ENCODE results near the gene KAZN.

Gene KAZN

DNA sequence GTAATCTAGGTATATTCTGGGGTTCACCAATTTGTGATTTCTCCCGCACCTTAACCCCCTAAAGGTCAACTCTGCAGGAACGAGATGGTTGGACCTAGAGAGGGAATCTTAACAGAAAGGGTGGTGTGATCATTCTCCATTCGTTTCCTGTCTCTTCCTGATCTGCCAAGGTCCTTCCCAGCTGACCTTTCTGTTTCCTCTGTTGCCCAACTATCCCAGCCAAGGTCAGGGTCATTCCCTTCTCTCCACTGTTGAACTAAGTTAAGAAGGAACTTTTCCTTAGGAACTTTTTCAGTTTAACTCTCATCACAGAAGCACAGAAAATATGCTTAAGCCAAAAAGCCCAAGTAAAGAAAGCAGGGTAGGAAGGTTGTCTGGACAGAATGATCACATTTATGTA, 49.3 kb downstream of the KAZN start:
- no peak for DNase-seq (ENCODE audit: low spot score)

- DNase-seq (ENCODE audit: low spot score), result no peak
Observed at GRCh38 chr1:14648391-14648790, 49.9 kb downstream of the KAZN start.

DNA sequence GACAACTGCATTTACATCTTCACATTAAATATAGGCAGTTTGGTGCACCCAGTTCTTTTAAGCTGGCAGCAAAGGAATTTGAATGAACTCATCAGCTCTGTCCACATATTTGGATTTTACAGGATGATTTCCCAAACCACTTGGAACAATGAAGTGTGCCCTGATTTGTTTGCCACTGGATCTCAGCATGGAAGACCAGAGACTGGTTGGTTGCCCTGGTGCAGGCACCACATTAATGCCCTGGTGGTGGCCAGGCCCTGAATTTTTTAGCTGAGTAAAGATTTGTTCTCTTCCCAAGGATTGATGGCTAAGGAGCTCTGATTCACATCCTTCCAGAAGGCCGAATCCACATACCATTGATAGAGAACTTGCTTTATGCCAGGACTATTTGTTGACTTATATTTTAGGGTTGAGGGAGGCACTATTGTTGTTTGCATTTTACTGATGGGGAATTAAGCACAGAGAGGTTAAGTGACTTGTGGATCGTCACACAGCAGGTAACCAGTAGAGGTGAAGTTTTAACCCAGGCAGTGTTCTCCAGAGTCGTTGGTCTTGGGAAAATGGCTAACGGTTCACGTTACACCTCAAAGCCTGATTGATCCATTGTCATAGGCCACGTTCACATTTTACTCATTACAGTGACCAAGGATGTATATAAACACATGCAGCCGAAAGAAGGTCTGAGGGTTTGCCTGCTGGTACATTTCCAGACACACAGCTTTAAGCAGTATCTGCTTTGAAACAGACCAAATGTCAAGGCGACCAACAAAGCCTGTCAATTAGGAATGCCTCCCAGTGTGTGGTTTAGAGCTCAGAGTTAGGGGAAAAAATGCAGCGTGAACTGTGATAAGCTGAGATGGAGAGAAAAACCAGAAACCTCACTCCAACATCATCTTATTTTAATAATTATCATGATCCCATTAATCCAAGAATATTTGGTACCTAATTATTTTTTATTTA, 50.7 kb downstream of the KAZN start:
- peak; percentile 13 for DNase-seq (ENCODE audit: low spot score)

GRCh38 chr1:14649976-14650375, 51.5 kb downstream of the KAZN start:
- DNase-seq (ENCODE audit: low spot score), result no peak

- DNase-seq (ENCODE audit: low spot score), result no peak
Observed at GRCh38 chr1:14650951-14651350, 52.5 kb downstream of the KAZN start.

DNA sequence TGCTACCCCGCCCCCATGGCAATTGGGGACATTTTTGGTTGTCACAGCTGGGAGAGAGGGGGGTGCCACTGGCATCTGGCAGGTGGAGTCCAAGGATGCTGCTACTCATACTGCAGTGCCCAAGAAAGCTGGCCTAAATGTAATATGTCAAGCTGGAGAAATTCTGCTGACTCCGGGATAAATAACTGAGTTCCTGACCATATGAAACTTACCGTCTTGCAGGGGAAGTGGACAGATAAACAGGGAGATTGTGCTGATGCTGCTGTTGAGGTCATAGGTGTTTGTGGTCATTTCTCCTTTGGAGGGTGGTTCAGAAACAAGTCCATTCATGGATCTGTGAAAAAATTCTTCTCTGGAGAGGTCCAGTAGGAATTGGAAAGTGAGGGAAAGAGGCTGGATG, 54.4 kb downstream of the KAZN start:
- DNase-seq (ENCODE audit: low spot score), result no peak

DNA sequence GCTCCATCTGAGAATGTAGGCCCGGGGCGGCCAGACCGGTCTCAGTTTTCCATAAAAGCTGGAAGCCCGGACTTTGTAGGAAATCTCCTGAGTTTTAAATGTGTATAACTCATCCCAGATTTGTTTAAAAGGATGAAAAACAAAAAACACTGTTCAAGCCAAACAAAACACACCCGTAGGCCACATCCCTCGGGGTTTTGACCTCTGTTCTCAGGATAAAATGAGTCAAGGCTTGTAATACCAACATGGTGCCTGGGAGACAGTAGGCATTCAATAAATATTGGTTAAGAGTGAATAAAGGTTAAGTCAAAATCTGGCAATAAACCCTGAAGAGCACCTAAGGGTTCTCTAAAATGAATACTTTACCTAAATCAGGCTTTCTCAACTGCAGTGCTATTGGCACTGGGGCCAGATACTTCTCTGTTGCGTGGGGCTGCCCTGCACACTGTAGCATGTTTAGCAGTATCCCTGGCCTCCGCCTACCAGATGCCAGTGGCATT, 55.0 kb downstream of the KAZN start:
- DNase-seq (ENCODE audit: low spot score), result peak; percentile 21

DNA sequence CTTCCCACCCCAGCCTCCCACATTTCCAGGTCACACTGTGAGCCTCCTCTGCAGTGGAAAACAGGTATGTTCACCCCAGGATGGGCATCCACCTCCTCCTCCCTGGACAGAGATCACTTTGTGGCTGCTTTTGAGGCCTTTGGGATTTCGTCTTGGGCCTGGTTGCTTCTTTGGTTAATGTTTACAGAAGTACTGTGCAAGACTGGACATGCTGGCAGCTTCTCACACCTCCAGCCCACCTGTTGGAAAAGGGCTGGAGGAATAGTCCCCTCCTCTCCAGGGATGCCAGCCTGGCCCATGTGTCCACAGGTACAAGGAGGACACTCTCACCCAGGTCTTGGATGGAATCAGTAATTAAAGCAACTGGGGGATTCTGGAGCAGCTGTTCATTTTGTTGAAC, 56.1 kb downstream of the KAZN start:
- DNase-seq (ENCODE audit: low spot score), result no peak

DNA sequence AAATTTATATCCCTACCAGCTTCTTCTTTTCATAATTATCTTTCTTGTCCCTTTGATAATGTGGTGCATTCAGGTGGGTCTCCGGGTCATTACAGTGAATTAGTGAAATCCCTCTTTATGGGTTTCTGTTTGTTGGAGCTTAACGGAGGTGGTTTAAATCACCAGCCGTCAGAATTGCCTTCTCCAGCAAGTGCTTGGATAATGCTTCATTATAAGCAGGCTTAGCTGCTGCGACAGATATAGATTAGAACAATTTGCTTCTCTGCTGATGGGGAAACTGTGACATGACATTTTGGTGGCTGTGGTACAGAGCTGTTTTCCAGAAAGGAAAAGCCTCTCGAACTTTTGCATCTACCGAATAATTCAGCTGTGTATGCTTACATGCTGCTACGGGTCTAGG, 56.9 kb downstream of the KAZN start:
- no peak for DNase-seq (ENCODE audit: low spot score)

GRCh38 chr1:14656384-14656937, 58.0 kb downstream of the KAZN start:
- DNase-seq (ENCODE audit: low spot score), result no peak

DNA sequence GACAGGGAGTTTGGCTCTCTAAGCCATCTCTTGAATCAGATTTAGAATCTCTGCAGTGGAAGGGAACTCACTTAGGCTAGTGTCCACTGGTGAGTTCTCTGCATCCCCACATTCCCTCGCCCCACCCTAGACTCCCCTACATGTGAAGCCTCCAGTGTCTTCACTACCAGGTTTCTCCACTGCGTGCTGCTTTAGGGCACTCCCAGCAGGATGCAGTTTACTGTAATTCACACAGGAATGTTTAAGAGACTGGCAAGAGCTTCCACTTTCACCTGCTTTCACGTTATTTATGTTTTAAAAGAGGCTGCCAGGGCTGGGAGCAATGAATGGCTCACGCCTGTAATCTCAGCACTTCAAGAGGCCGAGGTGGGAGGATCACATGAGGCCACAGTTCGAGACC, 60.2 kb downstream of the KAZN start:
- no peak for DNase-seq (ENCODE audit: low spot score)

DNA sequence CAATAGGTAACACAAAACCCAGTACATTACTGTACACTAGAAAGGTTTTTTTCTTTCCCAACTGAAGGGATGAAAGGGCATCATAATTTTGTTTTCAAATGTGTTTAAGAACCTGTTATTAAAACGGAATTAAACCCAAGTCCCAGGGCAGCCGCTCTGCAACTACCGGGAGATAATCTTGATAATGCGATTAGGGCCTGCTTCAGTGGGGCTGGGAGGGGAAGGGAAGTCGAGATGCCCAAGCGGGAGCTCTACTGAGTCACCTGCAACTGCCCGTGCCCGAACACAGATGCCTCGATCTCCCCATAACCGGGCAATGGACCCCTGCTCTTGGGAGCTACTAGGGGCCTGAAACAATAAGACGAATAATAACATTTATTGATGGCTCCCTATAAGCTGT, 61.4 kb downstream of the KAZN start:
- no peak for DNase-seq (ENCODE audit: low spot score)

DNA sequence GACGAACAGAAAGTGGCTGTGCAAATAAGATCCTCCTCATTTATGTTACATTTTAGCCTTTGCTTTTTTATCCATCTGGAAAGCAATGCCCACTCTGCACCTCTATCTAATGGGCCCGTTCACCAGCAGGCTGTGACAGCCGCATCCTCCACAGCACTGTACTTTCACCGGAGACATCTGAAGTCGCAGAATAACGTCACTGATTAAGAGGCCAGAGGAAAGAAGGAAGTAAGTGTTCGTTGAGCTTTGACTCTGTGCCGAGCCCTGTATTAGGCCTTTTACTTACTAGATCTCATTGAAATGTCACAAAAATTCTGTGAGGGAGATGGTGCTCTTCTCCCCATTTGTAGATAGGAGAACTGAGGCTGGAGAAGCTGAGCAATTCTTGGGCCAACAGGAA, 62.3 kb downstream of the KAZN start:
- DNase-seq (ENCODE audit: low spot score), result no peak

DNA sequence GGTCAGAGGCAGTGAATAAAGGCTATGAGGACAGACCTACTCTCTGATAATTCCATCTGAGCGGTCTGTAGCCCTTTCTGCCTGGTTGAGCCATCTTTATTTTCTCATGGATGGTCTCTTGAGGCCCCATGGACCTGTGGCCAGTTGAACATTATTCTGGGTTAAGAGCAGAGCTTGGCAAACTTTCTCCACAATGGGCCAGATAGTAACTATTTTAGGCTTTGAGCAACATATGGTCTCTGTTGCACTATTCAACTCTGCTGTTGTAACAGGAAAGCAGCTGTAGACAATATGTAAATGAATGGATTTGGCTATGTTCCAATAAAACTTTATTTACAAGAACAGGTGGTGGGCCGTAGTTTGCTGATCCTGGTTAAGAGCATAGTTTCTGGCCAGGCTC, 62.7 kb downstream of the KAZN start:
- no peak for DNase-seq (ENCODE audit: low spot score)

DNA sequence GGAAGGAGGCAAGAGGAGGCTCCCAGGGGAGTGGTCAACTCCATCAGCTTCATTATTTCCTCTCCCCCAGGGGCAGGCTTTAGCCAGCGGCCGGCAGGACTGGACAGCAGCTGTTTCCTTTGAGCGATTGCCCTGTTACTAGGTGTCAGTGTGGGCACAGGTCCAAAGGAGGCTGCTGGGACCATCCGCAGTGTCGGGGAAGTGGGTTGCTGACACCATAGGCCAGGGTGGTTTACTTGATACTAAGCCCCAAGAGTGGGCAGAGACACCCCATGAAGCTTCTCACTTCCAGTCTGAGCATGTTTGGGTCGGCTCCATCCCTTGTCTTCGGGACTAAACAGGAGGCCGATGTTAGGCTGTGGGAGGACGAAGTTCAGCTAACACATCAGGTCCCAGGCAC, 63.6 kb downstream of the KAZN start:
- DNase-seq (ENCODE audit: low spot score), result no peak

GRCh38 chr1:14663773-14664172, 65.3 kb downstream of the KAZN start:
- DNase-seq (ENCODE audit: low spot score), result no peak

- peak; percentile 14 for DNase-seq (ENCODE audit: low spot score)
Observed at GRCh38 chr1:14666373-14666772, 67.9 kb downstream of the KAZN start.

GRCh38 chr1:14666962-14667650, 68.6 kb downstream of the KAZN start:
- DNase-seq (ENCODE audit: low spot score), result no peak

GRCh38 chr1:14667651-14667984, 69.1 kb downstream of the KAZN start:
- no peak for DNase-seq (ENCODE audit: low spot score)

GRCh38 chr1:14668538-14668937, 70.1 kb downstream of the KAZN start:
- no peak for DNase-seq (ENCODE audit: low spot score)

DNA sequence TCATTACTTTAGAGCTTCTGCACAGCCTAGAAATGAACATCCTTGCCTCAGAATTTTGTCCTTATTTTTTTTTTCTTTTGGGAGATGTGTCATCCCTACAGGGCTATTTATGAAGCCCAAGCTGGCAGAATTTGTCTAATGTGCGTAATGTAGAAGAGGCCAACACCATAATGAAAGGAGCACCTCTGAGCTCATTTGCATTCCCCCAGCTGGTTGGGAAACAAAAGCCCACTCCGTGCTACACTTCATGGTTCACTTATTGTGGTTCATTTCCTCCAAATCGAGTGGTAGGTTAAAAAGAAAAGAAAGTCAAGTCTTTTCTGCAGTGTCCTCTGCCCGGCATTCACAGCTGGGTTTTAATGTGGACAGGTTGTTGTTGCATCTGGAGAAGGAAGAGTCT, 73.5 kb downstream of the KAZN start:
- DNase-seq (ENCODE audit: low spot score), result no peak

DNA sequence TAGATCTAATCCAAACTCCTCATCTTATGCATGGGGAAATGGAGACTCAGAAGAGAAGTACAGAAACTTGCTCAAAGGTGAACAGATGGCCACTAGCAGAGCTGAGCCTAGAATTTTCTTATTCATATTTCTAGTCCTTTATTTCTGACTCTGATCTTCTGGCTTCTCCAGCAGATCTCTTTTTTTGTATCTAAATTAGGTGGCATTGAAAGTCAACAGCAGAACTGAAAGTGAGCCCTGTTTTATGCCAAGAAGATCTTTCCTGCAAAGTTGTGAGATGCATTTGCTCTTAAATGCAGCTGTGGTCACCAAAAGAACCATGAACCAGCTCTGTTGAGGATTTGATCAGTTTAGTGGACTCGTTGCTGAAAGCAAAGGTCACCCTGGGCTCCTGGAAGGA, 75.5 kb downstream of the KAZN start:
- no peak for DNase-seq (ENCODE audit: low spot score)

- DNase-seq (ENCODE audit: low spot score), result no peak
Observed at GRCh38 chr1:14676400-14676799, 77.9 kb downstream of the KAZN start.

Measured in AG08395 (cell line).